ENCODE results near the gene TTC28.

The TTC28 gene

DNA sequence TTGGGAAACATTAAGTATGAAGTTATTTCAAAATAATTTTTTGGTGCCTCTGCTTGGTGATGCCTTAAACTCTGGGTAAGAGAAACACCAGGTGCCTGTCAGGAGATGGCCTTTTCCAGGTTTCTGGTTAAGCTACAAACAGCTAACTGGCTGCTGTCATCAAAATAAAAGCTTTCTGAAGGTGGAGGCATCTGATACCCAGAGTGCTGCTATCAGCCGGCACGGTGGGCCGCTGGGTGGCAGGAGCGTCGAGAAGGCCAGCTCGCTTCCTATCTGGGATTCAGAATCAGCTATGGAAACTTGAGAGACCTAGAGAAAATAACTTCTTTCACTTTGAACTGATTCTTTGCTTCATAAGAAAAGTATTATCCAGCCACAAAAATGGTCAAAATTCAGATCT is 679.8 kb downstream of the TTC28 start (continued):
- TF ChIP-seq ZFP41 (tag by site-specific recombination; IDR thresholded peaks at IDR 0.05; ENCODE audit: borderline replicate concordance) = no peak
- TF ChIP-seq ZNF140 (tag by site-specific recombination; IDR thresholded peaks at IDR 0.05) = no peak
- no peak for TF ChIP-seq RBAK (tag by site-specific recombination; IDR thresholded peaks at IDR 0.05)
- no peak for TF ChIP-seq ZSCAN4 (tag by site-specific recombination; IDR thresholded peaks at IDR 0.05)
- no peak for TF ChIP-seq ZNF16 (tag by site-specific recombination; IDR thresholded peaks at IDR 0.05; ENCODE audit: low read depth)
- no peak for TF ChIP-seq ZNF394 (tag by site-specific recombination; IDR thresholded peaks at IDR 0.05; ENCODE audit: borderline replicate concordance)
- TF ChIP-seq GLIS1 (tag by site-specific recombination; IDR thresholded peaks at IDR 0.05) = no peak

DNA sequence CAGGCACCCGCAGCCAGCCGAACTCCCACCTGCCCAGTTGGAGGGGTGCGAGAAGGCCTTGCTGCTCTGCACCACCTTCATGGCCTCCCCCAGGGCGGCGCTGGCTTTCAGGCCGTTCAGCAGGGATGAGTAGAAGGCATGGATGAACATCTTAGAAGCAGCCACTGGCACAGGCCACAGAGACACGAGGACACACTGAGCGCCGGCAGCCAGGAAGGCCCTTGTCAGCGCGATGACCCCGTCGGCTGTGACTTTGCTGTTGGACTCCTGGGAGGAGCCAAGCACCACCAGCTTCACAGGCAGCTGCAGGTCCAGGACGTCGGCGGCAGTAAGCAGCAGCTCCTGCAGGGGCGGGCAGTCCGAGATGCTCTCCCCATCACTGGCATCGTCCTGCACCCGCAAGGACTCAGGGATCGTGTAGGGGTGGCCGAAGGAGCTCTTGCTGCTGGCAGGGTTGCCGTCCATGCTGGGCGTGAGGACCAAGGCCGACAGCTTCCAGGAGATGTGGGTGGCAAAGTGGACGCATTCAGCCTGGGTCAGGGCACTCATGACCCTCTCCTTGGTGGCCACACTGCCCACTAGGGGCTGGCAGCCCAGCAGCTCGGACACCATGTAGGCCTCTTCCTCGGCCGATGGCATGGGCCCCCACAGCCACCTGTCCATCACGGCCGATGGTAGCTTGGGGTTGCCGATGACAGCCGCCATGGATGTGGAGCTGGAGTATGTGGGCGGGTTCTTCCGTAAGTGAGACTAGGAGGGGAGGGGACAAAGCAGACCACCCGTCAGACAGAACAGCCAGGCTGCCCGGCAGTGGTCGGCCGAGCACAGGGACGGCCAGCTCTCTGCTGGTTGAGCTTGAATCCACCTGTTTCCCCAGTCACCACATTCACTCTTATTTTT is 680.9 kb downstream of the TTC28 start:
- peaks cover 0 to 39% of the 10 kb centered on the region in 2 experiments; a peak in 1 of 3 replicates for H3K36me3 ChIP-seq (ENCODE audit: control insufficient read depth in 2 of 2, insufficient read depth in 1 of 2, low read length in 2 of 2)
- H3K4me1 ChIP-seq (ENCODE audit: control insufficient read depth, insufficient read depth, low read length) = no peaks in the 10 kb centered on the region
- no peaks in the 10 kb centered on the region for H3K9me3 ChIP-seq (ENCODE audit: control insufficient read depth, insufficient read depth, low read depth, low read length)
- ChIA-PET POLR2A (no interaction called here), CTCF (interaction anchor here (0.5 to 0.9 kb wide), 4 partner anchors 33 to 116 kb away, joined by 3 to 5 read pairs (median 4); no protein-coding TSS in a partner anchor)
- no peak overlapping the region for H3K27ac ChIP-seq (ENCODE audit: extremely low read depth, low read depth, low read length)
- TF ChIP-seq ZNF654 (tag by site-specific recombination; IDR thresholded peaks at IDR 0.05; ENCODE audit: low read depth) (no peak), ZNF350 (tag by site-specific recombination; IDR thresholded peaks at IDR 0.05) (no peak), ZNF747 (tag by site-specific recombination; IDR thresholded peaks at IDR 0.05) (no peak), SP7 (tag by site-specific recombination; IDR thresholded peaks at IDR 0.05) (no peak), ZNF513 (tag by site-specific recombination; IDR thresholded peaks at IDR 0.05) (no peak), ZNF394 (tag by site-specific recombination; IDR thresholded peaks at IDR 0.05; ENCODE audit: borderline replicate concordance) (no peak), KLF1 (tag by site-specific recombination; IDR thresholded peaks at IDR 0.05) (no peak)
- TF ChIP-seq, protein P1, sequence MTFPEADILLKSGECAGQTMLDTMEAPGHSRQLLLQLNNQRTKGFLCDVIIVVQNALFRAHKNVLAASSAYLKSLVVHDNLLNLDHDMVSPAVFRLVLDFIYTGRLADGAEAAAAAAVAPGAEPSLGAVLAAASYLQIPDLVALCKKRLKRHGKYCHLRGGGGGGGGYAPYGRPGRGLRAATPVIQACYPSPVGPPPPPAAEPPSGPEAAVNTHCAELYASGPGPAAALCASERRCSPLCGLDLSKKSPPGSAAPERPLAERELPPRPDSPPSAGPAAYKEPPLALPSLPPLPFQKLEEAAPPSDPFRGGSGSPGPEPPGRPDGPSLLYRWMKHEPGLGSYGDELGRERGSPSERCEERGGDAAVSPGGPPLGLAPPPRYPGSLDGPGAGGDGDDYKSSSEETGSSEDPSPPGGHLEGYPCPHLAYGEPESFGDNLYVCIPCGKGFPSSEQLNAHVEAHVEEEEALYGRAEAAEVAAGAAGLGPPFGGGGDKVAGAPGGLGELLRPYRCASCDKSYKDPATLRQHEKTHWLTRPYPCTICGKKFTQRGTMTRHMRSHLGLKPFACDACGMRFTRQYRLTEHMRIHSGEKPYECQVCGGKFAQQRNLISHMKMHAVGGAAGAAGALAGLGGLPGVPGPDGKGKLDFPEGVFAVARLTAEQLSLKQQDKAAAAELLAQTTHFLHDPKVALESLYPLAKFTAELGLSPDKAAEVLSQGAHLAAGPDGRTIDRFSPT (tag by site-specific recombination; IDR thresholded peaks at IDR 0.05) = no peak
- H3K4me3 ChIP-seq (ENCODE audit: low read depth, low read length) = no peak overlapping the region

DNA sequence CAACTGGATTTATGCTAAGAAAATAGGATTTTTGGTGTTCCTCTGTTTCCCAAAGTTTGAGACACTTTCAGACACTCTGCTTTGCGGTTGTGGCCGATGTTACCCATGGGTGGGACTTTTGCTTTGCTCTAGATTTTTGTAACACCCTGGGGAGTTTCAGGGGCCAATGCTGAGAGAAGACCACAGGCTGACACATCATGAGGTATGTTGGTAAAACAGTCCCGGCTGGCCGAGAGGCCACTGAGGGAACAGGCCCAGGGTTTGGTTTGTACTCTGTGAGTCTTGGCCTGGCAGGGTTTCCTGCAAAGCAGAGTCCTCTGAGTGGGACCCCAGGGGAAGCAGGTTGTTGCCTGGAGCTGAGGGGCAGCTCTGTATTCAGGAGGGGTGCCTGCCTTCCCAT is 682.1 kb downstream of the TTC28 start:
- ChIA-PET CTCF (interaction anchor here (0.6 to 2.2 kb wide), 3 partner anchors 111 to 1180 kb away, joined by 3 to 5 read pairs (median 3); no protein-coding TSS in a partner anchor), POLR2A (no interaction called here)
- Histone ChIP-seq H3K9me3 (ENCODE audit: control insufficient read depth, insufficient read depth, low read depth, low read length) (no peaks in the 10 kb centered on the region), H3K4me3 (ENCODE audit: low read depth, low read length) (no peak overlapping the region), H3K36me3 (ENCODE audit: control insufficient read depth in 2 of 2, insufficient read depth in 1 of 2, low read length in 2 of 2) (peaks cover 0 to 39% of the 10 kb centered on the region in 2 experiments; a peak in 1 of 3 replicates), H3K4me1 (ENCODE audit: control insufficient read depth, insufficient read depth, low read length) (no peaks in the 10 kb centered on the region), H3K27ac (ENCODE audit: extremely low read depth, low read depth, low read length) (no peak overlapping the region)
- no peak for TF ChIP-seq ZNF560 (tag by site-specific recombination; IDR thresholded peaks at IDR 0.05; ENCODE audit: borderline replicate concordance)
- no peak for TF ChIP-seq ZNF146 (tag by site-specific recombination; IDR thresholded peaks at IDR 0.05)
- no peak for TF ChIP-seq ZNF121 (tag by site-specific recombination; IDR thresholded peaks at IDR 0.05)
- TF ChIP-seq ZNF830 (tag by site-specific recombination; IDR thresholded peaks at IDR 0.05; ENCODE audit: low read depth) = no peak
- TF ChIP-seq ZNF48 (tag by site-specific recombination; IDR thresholded peaks at IDR 0.05) = no peak
- TF ChIP-seq ZBTB6 (tag by site-specific recombination; IDR thresholded peaks at IDR 0.05) = no peak
- no peak for TF ChIP-seq ZNF626 (tag by site-specific recombination; IDR thresholded peaks at IDR 0.05)
- TF ChIP-seq ZNF335 (tag by site-specific recombination; conservative IDR thresholded peaks at IDR 0.05) = no peak
- TF ChIP-seq OSR2 (tag by site-specific recombination; IDR thresholded peaks at IDR 0.05) = no peak
- no peak for TF ChIP-seq ZNF426 (tag by site-specific recombination; IDR thresholded peaks at IDR 0.05)
- no peak for TF ChIP-seq ZNF16 (tag by site-specific recombination; IDR thresholded peaks at IDR 0.05; ENCODE audit: low read depth)

Measured in HEK293 (cell line).